OCI-M1 (cell line): Measurements from ENCODE around the gene SLC25A36.

ENCODE experiments used
- DNase-seq: peaks from one replicate; lab custom pipeline; 2025; lab: John Stamatoyannopoulos, UW

SLC25A36 gene

GRCh38 chr3:140941434-140942220, at the start of gene SLC25A36:
TSS of gene SLC25A36 (plus strand) at chr3:140941836. CDS start at chr3:140942055, 219 bp downstream.
- DNase-seq, result peak; percentile 98

- DNase-seq, result no peak
Measured at GRCh38 chr3:140896997-140897396, 44.6 kb upstream of the SLC25A36 start.

GRCh38 chr3:140898340-140899180, 43.1 kb upstream of the SLC25A36 start:
- DNase-seq, result peak; percentile 76

DNA sequence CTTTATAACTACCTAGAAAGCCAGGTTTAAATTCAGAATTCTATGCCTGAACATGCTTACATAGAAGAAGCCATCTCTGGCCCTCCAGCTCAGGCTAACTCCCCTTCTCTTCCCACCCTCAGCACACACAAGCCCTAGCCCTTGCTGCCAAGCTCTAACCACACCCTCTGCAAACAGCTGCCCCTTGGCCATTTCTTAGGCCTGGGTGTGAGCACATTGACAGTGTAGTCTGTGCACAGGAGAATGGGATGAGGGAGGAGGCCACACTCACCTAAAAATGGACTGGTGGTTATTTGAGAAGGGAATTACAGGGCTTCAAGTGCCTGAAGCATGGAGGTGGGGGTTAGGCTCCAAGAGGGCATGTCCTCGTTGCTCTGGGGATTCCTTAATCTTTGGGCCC, 42.3 kb upstream of the SLC25A36 start:
- no peak for DNase-seq

DNA sequence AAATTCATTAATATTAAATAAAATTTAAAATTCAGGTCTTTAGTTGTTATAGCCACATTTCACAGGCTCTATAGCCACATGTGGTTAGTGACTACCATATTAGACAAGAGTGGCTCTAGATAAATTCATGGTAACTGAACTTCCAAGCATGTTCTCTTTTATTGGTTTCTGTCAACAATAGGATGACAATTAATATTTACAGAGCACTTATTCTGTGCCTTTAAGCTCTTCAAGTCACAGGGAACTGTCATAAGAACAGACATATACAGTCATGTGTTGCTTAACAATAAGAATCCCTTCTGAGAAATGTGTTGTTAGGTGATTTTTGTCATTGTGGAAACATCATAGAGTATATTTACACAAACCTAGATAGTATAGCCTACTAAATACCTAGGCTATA, 38.8 kb upstream of the SLC25A36 start:
- no peak for DNase-seq

DNA sequence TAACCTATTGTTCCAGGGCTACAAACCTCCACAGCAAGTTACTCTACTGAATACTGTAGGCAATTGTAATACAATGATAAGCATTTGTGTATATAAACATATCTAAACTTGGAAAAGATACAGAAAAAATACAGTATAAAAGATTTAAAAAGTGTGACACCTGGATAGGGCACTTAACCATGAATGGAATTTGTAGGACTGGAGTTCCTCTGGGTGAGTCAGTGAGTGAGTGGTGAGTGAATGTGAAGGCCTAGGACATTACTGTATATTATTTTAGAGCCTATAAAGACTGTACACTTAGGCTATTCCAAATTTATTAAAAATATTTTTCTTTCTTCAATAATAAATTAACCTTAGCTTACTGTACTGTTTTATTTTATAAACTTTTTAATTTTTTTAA, 38.4 kb upstream of the SLC25A36 start:
- no peak for DNase-seq

DNA sequence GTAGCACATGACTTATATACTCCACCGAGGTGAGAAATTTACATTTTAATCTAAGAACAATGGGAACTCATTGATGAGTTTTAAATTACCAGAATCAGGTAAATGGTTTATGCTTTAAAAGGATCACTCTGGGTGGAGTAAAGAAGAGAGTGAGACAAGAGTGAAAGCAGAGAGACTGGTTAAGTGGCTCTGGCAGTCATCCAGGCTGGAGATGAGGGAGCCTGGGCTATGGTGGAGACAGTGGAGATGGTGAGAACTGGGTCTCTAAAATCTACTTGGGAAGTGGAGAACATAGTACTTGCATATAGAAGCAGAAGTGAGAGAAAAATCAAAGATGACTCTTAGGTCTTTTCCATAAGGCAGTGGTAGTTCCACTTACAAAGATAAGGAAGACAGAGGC, 37.1 kb upstream of the SLC25A36 start:
- no peak for DNase-seq

DNA sequence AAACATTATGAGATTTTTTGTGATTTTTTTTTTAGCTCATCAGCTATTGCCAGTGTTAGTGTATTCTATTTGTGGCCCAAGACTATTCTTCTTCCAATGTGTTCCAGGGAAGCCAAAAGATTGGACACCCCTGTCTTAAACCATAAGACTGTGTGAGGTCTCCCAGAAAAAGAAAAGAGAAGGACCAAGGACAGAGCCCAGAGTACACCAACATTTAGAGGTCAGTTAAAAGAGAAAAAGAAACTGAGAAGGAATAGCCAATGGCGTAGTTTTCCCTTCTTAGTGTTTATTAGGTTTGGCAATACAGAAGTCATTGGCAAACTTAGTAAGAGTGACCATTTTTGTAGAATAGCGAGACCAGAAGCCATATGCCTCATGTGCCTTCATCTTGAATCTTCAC, 36.1 kb upstream of the SLC25A36 start:
- no peak for DNase-seq

GRCh38 chr3:140906785-140907184, 34.9 kb upstream of the SLC25A36 start:
- DNase-seq, result peak; percentile 20

- peak; percentile 18 for DNase-seq
Measured at GRCh38 chr3:140910860-140911259, 30.8 kb upstream of the SLC25A36 start.

- DNase-seq, result no peak
Measured at GRCh38 chr3:140911822-140912221, 29.8 kb upstream of the SLC25A36 start.

GRCh38 chr3:140913728-140914127, 27.9 kb upstream of the SLC25A36 start:
- no peak for DNase-seq

- no peak for DNase-seq
Measured at GRCh38 chr3:140914384-140914945, 27.2 kb upstream of the SLC25A36 start.

GRCh38 chr3:140916603-140917002, 25.0 kb upstream of the SLC25A36 start:
- DNase-seq, result no peak

DNA sequence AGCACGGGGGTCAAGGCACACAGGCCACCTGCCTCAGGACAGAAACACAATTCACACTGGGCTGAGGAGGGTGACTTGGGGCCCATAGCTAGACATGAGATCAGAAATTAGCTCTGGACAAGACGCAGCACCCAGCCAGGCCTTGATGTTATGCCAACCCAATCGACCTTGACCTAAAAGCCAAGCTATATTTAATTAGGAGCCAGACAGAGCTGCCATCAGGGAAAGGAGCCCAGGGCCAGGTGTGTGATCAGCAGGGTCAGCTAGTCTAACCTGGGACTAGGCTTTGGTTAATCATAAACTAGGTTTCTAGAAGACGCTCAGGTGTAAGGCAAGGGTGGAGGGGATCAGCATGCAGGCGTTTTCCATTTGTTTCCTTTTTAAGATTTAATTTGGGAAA, 23.9 kb upstream of the SLC25A36 start:
- no peak for DNase-seq

- no peak for DNase-seq
Measured at GRCh38 chr3:140920029-140920428, 21.6 kb upstream of the SLC25A36 start.

DNA sequence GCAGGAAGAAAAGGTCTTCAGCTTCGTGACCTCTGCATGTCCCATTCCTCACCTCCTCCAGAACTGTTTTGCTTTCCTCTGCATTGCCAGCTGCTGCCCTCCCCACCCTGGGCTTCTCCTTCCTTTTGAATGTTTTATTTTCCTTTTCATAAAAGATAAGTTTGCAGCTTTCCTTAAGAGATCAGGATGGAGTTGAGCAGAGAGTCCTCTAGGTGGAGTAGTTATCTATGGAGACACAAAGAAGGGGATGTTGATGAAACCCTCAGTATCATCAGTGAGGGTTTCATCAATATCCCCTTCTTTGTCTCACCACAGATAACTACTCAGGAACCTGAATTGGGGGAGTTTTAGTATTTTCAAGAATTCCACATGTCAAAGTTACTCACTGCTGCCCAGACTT, 19.0 kb upstream of the SLC25A36 start:
- DNase-seq, result peak; percentile 57

- DNase-seq, result no peak
Measured at GRCh38 chr3:140924097-140924873, 17.4 kb upstream of the SLC25A36 start.

DNA sequence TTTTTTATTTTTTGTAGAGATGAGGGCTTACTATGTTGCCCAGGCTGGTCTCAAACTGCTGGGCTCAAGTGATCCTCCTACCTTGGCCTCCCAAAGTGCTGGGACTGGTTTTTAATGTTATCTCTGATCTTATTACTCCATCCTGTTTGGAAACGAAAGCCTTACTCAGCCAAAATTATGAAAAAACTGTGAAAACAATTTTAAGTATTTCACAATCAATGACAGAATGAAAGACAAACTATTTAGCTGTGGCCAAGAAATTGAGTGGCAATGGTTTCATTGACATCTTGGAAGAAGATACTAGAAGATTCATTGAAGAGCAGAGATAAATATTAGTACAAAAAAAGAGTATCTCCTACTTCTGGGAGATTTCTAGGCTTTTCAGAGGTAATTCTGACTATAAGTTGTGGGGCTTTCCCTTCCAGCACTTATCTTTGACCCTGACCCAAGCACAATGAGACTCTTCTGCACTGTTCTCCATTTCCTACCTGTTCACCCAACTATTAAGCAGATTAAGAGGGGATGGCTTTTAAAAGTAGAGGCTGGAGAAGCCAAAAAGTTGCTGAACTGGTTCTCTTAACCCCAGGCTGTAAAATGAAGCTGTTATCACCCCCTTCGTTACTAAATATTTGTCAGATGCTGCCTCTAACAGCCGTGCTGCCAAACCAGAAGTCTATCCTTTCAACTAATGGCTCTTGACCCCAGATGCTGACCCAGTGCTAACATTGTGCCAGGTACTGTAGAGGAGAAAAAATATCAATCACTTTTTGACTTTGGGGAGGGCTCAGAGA, 14.2 kb upstream of the SLC25A36 start:
- no peak for DNase-seq

DNA sequence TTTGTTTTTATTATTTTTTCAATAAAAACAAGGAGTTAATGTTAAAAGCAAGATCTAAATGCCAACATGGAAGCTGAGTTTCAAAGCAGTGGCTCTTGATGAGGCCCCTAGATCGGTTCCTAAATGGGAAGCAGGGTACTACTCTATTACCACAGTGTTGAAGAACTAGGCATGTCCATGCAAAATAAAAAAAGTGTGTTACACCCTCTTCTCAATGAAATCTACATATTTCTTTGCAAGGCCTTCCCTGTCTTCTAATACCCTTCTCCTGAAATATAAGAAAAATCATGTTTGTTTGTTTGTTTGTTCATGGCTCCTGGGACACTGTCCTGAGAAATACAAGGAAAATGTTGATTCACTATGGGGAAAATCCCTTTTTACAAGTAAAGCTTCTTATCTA, 12.2 kb upstream of the SLC25A36 start:
- no peak for DNase-seq

GRCh38 chr3:140931016-140931454, 10.6 kb upstream of the SLC25A36 start:
- no peak for DNase-seq
